Caco-2 (cell line): Measurements from ENCODE around the gene SP4. TPM values are rescaled to one million over a fixed set of nuclear protein-coding genes. Genes with fewer than 3 reads are reported as not detected.
"Not testable (repeated sequence)": the region's sequence is repeated elsewhere in the genome, so short reads cannot be mapped to it uniquely, and the experiment has no call there.

ENCODE experiments used
- BruUV-seq: library from RNA; stranded (reverse); fragments of 400-500 nt; replicated peaks from 2 replicates; lab custom pipeline; 2021; lab: Mats Ljungman, UMichigan
- CTCF ChIA-PET: fragments of 300-600 bp; sonication (Branson Sonifier 250); formaldehyde crosslinking; loops from one replicate; lab custom pipeline; 2022; ENCODE audit warnings: antibody characterized with exemption; lab: Charles Lee
- POLR2A ChIA-PET: fragments of 300-600 bp; sonication (Branson Sonifier 250); formaldehyde crosslinking; loops from one replicate; lab custom pipeline; 2022; ENCODE audit warnings: antibody characterized with exemption; lab: Charles Lee
- DNase-seq, 2 experiments: peaks; one replicate each; pipeline versions ENCODE4 v3.0.0 to v3.0.0-alpha.2; 2020 to 2022
- H3K27me3 ChIP-seq: replicated peaks from 2 replicates; pipeline ENCODE4 v1.6.0; 2011; ENCODE audit warnings: low read length; ENCODE audit not compliant: control insufficient read depth, insufficient read depth
- H3K36me3 ChIP-seq: 2 replicates; pipeline ENCODE4 v1.5.1; 2011; ENCODE audit warnings: low read length; ENCODE audit not compliant: control insufficient read depth, insufficient read depth
- H3K4me1 ChIP-seq: fragments of 250-450 bp; sonication (Bioruptor Pico); 2 replicates; pipeline ENCODE4 v1.5.1; 2020; ENCODE audit warnings: mild to moderate bottlenecking
- H3K4me3 ChIP-seq: 2 replicates; pipeline ENCODE4 v1.5.1; 2011; ENCODE audit warnings: low read depth, mild to moderate bottlenecking, control low read depth, low read length
- H3K9me3 ChIP-seq: fragments of 250-450 bp; sonication (Bioruptor Pico); 2 replicates; pipeline ENCODE4 v1.5.1; 2020; ENCODE audit warnings: mild to moderate bottlenecking, moderate library complexity
- H3K27ac Mint-ChIP-seq: one replicate; pipeline ENCODE4 v1.8.0; 2022; ENCODE audit warnings: mixed read lengths; ENCODE audit not compliant: unreplicated experiment
- H3K27me3 Mint-ChIP-seq: one replicate; pipeline ENCODE4 v1.8.0; 2022; ENCODE audit warnings: mixed read lengths; ENCODE audit not compliant: insufficient read depth, unreplicated experiment
- H3K36me3 Mint-ChIP-seq: one replicate; pipeline ENCODE4 v1.8.0; 2022; ENCODE audit warnings: mild to moderate bottlenecking, mixed read lengths; ENCODE audit not compliant: insufficient read depth, unreplicated experiment
- H3K4me1 Mint-ChIP-seq: one replicate; pipeline ENCODE4 v1.8.0; 2022; ENCODE audit warnings: low read depth, mixed read lengths; ENCODE audit not compliant: unreplicated experiment
- H3K4me3 Mint-ChIP-seq: one replicate; pipeline ENCODE4 v1.8.0; 2022; ENCODE audit warnings: mild to moderate bottlenecking, moderate library complexity, mixed read lengths; ENCODE audit not compliant: unreplicated experiment
- H3K9me3 Mint-ChIP-seq: one replicate; pipeline ENCODE4 v1.8.0; 2022; ENCODE audit warnings: mixed read lengths; ENCODE audit not compliant: unreplicated experiment
- CTCF ChIP-seq, 2 experiments: fragments of 200-600 bp in 1 of 2; IDR thresholded peaks; 1 replicate in 1 of 2; 2 replicates in 1 of 2; pipeline versions ENCODE4 v1.5.1 to v1.8.0; 2011 to 2022; ENCODE audit warnings: antibody characterized with exemption in 1 of 2, control low read depth in 1 of 2, inconsistent platforms in 1 of 2, low read depth in 1 of 2, low read length in 1 of 2, mild to moderate bottlenecking in 1 of 2, moderate library complexity in 1 of 2; ENCODE audit not compliant: insufficient read depth in 1 of 2, severe bottlenecking in 1 of 2, unreplicated experiment in 1 of 2
- intact Hi-C: fragments of 100-400 bp; cut with micrococcal nuclease; formaldehyde crosslinking; loops from one replicate; pipeline ENCODE4 v1.10.0; 2022; ENCODE audit not compliant: unreplicated experiment
- total RNA-seq: library from RNA; stranded (reverse); gene quantifications from 2 replicates; pipeline ENCODE4 v1.2.3, GENCODE V29; 2022

Gene SP4
- total RNA-seq, 1 experiment from 2014 or later, result 10.8 TPM

GRCh38 chr7:21526448-21526847 is 98.6 kb downstream of the SP4 start:
- H3K27me3 Mint-ChIP-seq, result no peaks in the 10 kb centered on the region
- no peak for TF ChIP-seq CTCF (IDR thresholded peaks at IDR 0.05; ENCODE audit: insufficient read depth in 1 of 2, low read depth in 1 of 2, low read length in 1 of 2, severe bottlenecking in 1 of 2, unreplicated experiment in 1 of 2)
- ChIA-PET CTCF (no interaction called here), POLR2A (no interaction called here)
- H3K4me3 Mint-ChIP-seq, result no peak overlapping the region
- intact Hi-C loops, result no loop called here
- H3K27ac Mint-ChIP-seq, result no peak overlapping the region
- no peaks in the 10 kb centered on the region for H3K36me3 Mint-ChIP-seq
- Histone ChIP-seq H3K4me1 (no peaks in the 10 kb centered on the region), H3K4me3 (no peak overlapping the region), H3K9me3 (peaks cover 11% of the 10 kb centered on the region; the same call in 1 of the 2 replicates), H3K36me3 (no peaks in the 10 kb centered on the region), H3K27me3 (no peaks in the 10 kb centered on the region)
- peaks cover 13% of the 10 kb centered on the region for H3K4me1 Mint-ChIP-seq
- no TSS peak for BruUV-seq
- no peak for DNase-seq
- H3K9me3 Mint-ChIP-seq, result peaks cover 10% of the 10 kb centered on the region

GRCh38 chr7:21532485-21532884 is 104.6 kb downstream of the SP4 start:
- H3K4me3 ChIP-seq, POLR2A ChIA-PET, H3K36me3 ChIP-seq, H3K36me3 Mint-ChIP-seq, DNase-seq, H3K27ac Mint-ChIP-seq, H3K4me1 Mint-ChIP-seq, intact Hi-C loops, H3K9me3 Mint-ChIP-seq, H3K4me3 Mint-ChIP-seq, H3K27me3 Mint-ChIP-seq, BruUV-seq, H3K9me3 ChIP-seq, H3K27me3 ChIP-seq, H3K4me1 ChIP-seq: not testable (repeated sequence)
- CTCF ChIA-PET, result interaction anchor here (0.6 kb wide), 1 partner anchor 106 kb away, joined by 6 read pairs; no protein-coding TSS in a partner anchor

- CTCF ChIA-PET, H3K36me3 Mint-ChIP-seq, H3K4me3 ChIP-seq: not testable (repeated sequence)
Observed at GRCh38 chr7:21533646-21534045, 105.8 kb downstream of the SP4 start.

GRCh38 chr7:21536445-21537118 is 108.7 kb downstream of the SP4 start:
- intact Hi-C loops, CTCF ChIA-PET, H3K4me1 ChIP-seq, H3K27me3 Mint-ChIP-seq, H3K36me3 ChIP-seq, POLR2A ChIA-PET, H3K4me1 Mint-ChIP-seq, H3K36me3 Mint-ChIP-seq, H3K4me3 Mint-ChIP-seq, DNase-seq, H3K4me3 ChIP-seq, H3K27me3 ChIP-seq, H3K9me3 ChIP-seq, H3K27ac Mint-ChIP-seq, BruUV-seq, H3K9me3 Mint-ChIP-seq: not testable (repeated sequence)

More at GRCh38 chr7:21533646-21534045, 105.8 kb downstream of the SP4 start:
- H3K9me3 ChIP-seq, H3K36me3 ChIP-seq, H3K4me1 ChIP-seq, H3K27me3 ChIP-seq, DNase-seq, H3K27me3 Mint-ChIP-seq, H3K4me3 Mint-ChIP-seq, H3K27ac Mint-ChIP-seq, intact Hi-C loops, H3K9me3 Mint-ChIP-seq, H3K4me1 Mint-ChIP-seq, BruUV-seq: not testable (repeated sequence)
- POLR2A ChIA-PET, result interaction anchor here (0.6 kb wide), 1 partner anchor 36 kb away, joined by 3 read pairs; no protein-coding TSS in a partner anchor
